H1 (cell line): Measurements from ENCODE around the gene CLTCL1. TPM values are rescaled to one million over a fixed set of nuclear protein-coding genes. Genes with fewer than 3 reads are reported as not detected.
A peak's percentile ranks its signal among the peaks of the same experiment; 100 is the strongest.

Experiments used
- CTCF ChIA-PET: fragments of 300-600 bp; sonication (Branson Sonifier 250); formaldehyde crosslinking; loops from one replicate; lab custom pipeline; 2021; ENCODE audit not compliant: partially characterized antibody; lab: Charles Lee
- POLR2A ChIA-PET: fragments of 300-600 bp; sonication (Branson Sonifier 250); formaldehyde crosslinking; loops from one replicate; lab custom pipeline; 2021; ENCODE audit warnings: inconsistent platforms; ENCODE audit not compliant: partially characterized antibody; lab: Charles Lee
- DNase-seq, 2 experiments: peaks; one replicate each; pipeline versions ENCODE4 v3.0.0 to v3.0.0-alpha.2; 2010 to 2022; ENCODE audit warnings: low spot score in 2 of 2, low read depth in 1 of 2, mixed read lengths in 1 of 2
- FAIRE-seq: peaks from 2 replicates; lab custom pipeline; 2011; peaks lifted over from hg19 to GRCh38; lab: Jason Lieb, UNC
- H2AFZ ChIP-seq: 2 replicates; pipeline ENCODE4 v1.8.1; 2012; ENCODE audit warnings: low read length, inconsistent platforms
- H2AK5ac ChIP-seq: 2 replicates; pipeline ENCODE4 v1.6.1; 2013; ENCODE audit warnings: low read depth, low read length
- H2BK120ac ChIP-seq: replicated peaks from 2 replicates; pipeline ENCODE3; 2013; ENCODE audit warnings: low read depth, low read length, inconsistent platforms
- H2BK12ac ChIP-seq: 2 replicates; pipeline ENCODE4 v1.6.1; 2013; ENCODE audit warnings: low read depth, low read length
- H2BK15ac ChIP-seq: 2 replicates; pipeline ENCODE4 v1.6.1; 2013; ENCODE audit warnings: low read length
- H2BK20ac ChIP-seq: 2 replicates; pipeline ENCODE4 v1.6.1; 2013; ENCODE audit warnings: low read length
- H2BK5ac ChIP-seq: 2 replicates; pipeline ENCODE4 v1.6.1; 2013; ENCODE audit warnings: low read depth, low read length
- H3K14ac ChIP-seq: 2 replicates; pipeline ENCODE4 v1.6.1; 2013; ENCODE audit warnings: inconsistent platforms; ENCODE audit not compliant: insufficient read length
- H3K18ac ChIP-seq: 2 replicates; pipeline ENCODE4 v1.6.1; 2013; ENCODE audit warnings: low read length; ENCODE audit errors: extremely low read depth
- H3K23ac ChIP-seq: 2 replicates; pipeline ENCODE4 v1.6.1; 2013; ENCODE audit warnings: inconsistent platforms; ENCODE audit not compliant: insufficient read length
- H3K23me2 ChIP-seq: 2 replicates; pipeline ENCODE4 v1.6.1; 2013; ENCODE audit warnings: low read depth, low read length
- H3K27ac ChIP-seq: 2 replicates; pipeline ENCODE4 v1.6.1; 2011; ENCODE audit warnings: low read depth, low read length, inconsistent platforms
- H3K27me3 ChIP-seq, 4 experiments: replicated peaks in 1 of 4; 1 replicate in 1 of 4; 2 replicates in 3 of 4; pipeline versions ENCODE4 v1.6.1 to v1.8.1; 2011 to 2013; ENCODE audit warnings: low read length in 3 of 4, mild to moderate bottlenecking in 3 of 4, inconsistent platforms in 2 of 4, mixed read lengths in 2 of 4, moderate library complexity in 1 of 4; ENCODE audit not compliant: control insufficient read depth in 3 of 4, insufficient read depth in 3 of 4; ENCODE audit errors: extremely low read depth in 1 of 4
- H3K36me3 ChIP-seq, 4 experiments: 2 replicates each; pipeline versions ENCODE4 v1.6.1 to v1.8.1; 2011 to 2013; ENCODE audit warnings: mild to moderate bottlenecking in 4 of 4, low read length in 3 of 4, moderate library complexity in 2 of 4, control low read depth in 1 of 4, inconsistent platforms in 1 of 4; ENCODE audit not compliant: insufficient read depth in 4 of 4, control insufficient read depth in 2 of 4
- H3K4ac ChIP-seq: replicated peaks from 2 replicates; pipeline ENCODE3; 2013; ENCODE audit warnings: low read length, low read depth, mixed read lengths, inconsistent platforms; ENCODE audit not compliant: insufficient read length
- H3K4me1 ChIP-seq, 4 experiments: replicated peaks in 1 of 4; 1 replicate in 1 of 4; 2 replicates in 3 of 4; pipeline versions ENCODE4 v1.6.1 to v1.8.1; 2011 to 2013; ENCODE audit warnings: low read length in 3 of 4, inconsistent platforms in 2 of 4, mixed read lengths in 1 of 4; ENCODE audit not compliant: insufficient read depth in 4 of 4, control insufficient read depth in 3 of 4
- H3K4me2 ChIP-seq, 2 experiments: 2 replicates each; pipeline versions ENCODE4 v1.6.1 to v1.8.1; 2011 to 2013; ENCODE audit warnings: low read depth in 2 of 2, low read length in 2 of 2, control low read depth in 1 of 2, inconsistent platforms in 1 of 2, mild to moderate bottlenecking in 1 of 2; ENCODE audit not compliant: insufficient read depth in 1 of 2
- H3K4me3 ChIP-seq, 4 experiments: fragments of 200-600, 300-600 bp in 1 of 4; sonication (generic), shearing (Covaris generic), sonication (Bioruptor Twin) in 1 of 4; 2 replicates each; pipeline versions ENCODE4 v1.5.1 to v1.8.1; 2011 to 2016; ENCODE audit warnings: low read length in 4 of 4, low read depth in 3 of 4, control low read depth in 2 of 4, inconsistent platforms in 2 of 4, mild to moderate bottlenecking in 2 of 4, mixed read lengths in 1 of 4, moderate library complexity in 1 of 4; ENCODE audit not compliant: insufficient read depth in 2 of 4; ENCODE audit errors: extremely low read depth in 1 of 4
- H3K56ac ChIP-seq: replicated peaks from 2 replicates; pipeline ENCODE3; 2013; ENCODE audit warnings: low read depth, mild to moderate bottlenecking, mixed read lengths, low read length, inconsistent platforms; ENCODE audit not compliant: insufficient read length
- H3K79me1 ChIP-seq: 2 replicates; pipeline ENCODE4 v1.6.1; 2013; ENCODE audit warnings: low read depth, low read length, control low read depth
- H3K79me2 ChIP-seq, 2 experiments: 2 replicates each; pipeline versions ENCODE4 v1.6.1 to v1.8.1; 2012 to 2013; ENCODE audit warnings: low read length in 2 of 2, mild to moderate bottlenecking in 2 of 2, inconsistent platforms in 1 of 2; ENCODE audit not compliant: insufficient read depth in 2 of 2, control insufficient read depth in 1 of 2
- H3K9ac ChIP-seq, 4 experiments: replicated peaks in 1 of 4; 1 replicate in 1 of 4; 2 replicates in 3 of 4; pipeline versions ENCODE4 v1.6.1 to v1.8.1; 2011 to 2013; ENCODE audit warnings: low read depth in 3 of 4, low read length in 3 of 4, control low read depth in 2 of 4, mild to moderate bottlenecking in 2 of 4, moderate library complexity in 2 of 4, inconsistent platforms in 1 of 4; ENCODE audit errors: extremely low read depth in 1 of 4
- H3K9me3 ChIP-seq, 2 experiments: 2 replicates each; pipeline versions ENCODE4 v1.6.1 to v1.8.1; 2012 to 2013; ENCODE audit warnings: mild to moderate bottlenecking in 2 of 2, moderate library complexity in 2 of 2, control low read depth in 1 of 2, inconsistent platforms in 1 of 2, low read depth in 1 of 2, low read length in 1 of 2, mixed read lengths in 1 of 2; ENCODE audit not compliant: insufficient read depth in 2 of 2
- H4K20me1 ChIP-seq, 2 experiments: replicated peaks in 1 of 2; 2 replicates each; pipeline versions ENCODE3 to v1.8.1; 2011 to 2013; ENCODE audit warnings: inconsistent platforms in 2 of 2, low read length in 2 of 2, mild to moderate bottlenecking in 1 of 2; ENCODE audit not compliant: insufficient read depth in 2 of 2, control insufficient read depth in 1 of 2
- H4K5ac ChIP-seq: 2 replicates; pipeline ENCODE4 v1.6.1; 2013; ENCODE audit warnings: low read length, low read depth, mixed read lengths, inconsistent platforms; ENCODE audit not compliant: insufficient read length
- H4K8ac ChIP-seq: 2 replicates; pipeline ENCODE4 v1.8.0; 2013; ENCODE audit warnings: mild to moderate bottlenecking, moderate library complexity, low read length, inconsistent platforms; ENCODE audit not compliant: insufficient read depth; ENCODE audit errors: extremely low read depth
- H4K91ac ChIP-seq: replicated peaks from 2 replicates; pipeline ENCODE3; 2013; ENCODE audit warnings: low read length, mixed read lengths, inconsistent platforms; ENCODE audit not compliant: insufficient read length
- RAD21 ChIP-seq, 2 experiments: IDR thresholded peaks in 1 of 2; conservative IDR thresholded peaks in 1 of 2; 2 replicates each; pipeline ENCODE4 v1.6.1; 2011; ENCODE audit warnings: low read depth in 2 of 2, low read length in 2 of 2, improper control_type of control experiment in 1 of 2, inconsistent platforms in 1 of 2, mild to moderate bottlenecking in 1 of 2, moderate library complexity in 1 of 2
- RFX5 ChIP-seq: IDR thresholded peaks from 2 replicates; pipeline ENCODE4 v1.6.1; 2011; ENCODE audit warnings: low read depth, low read length, improper control_type of control experiment, borderline replicate concordance
- WGBS, 2 experiments: shearing (Covaris generic) in 1 of 2; methylation state at CpG; one replicate each; pipeline versions ENCODE4 v1.1.6 to v1.1.7; 2013 to 2015; ENCODE audit warnings: low lambda C conversion rate in 2 of 2, mixed read lengths in 2 of 2, inconsistent platforms in 1 of 2, low coverage in 1 of 2, missing lambda C conversion rate in 1 of 2; ENCODE audit not compliant: insufficient replicate concordance in 2 of 2, insufficient coverage in 1 of 2, insufficient read length in 1 of 2; ENCODE audit errors: extremely low coverage in 1 of 2, missing lambda C conversion rate in 1 of 2; 5-methylcytosine and 5-hydroxymethylcytosine counted together
- polyA plus RNA-seq, 7 experiments: library from polyadenylated mRNA; depleted of rRNA in 3 of 7; stranded (reverse) in 5 of 7; unstranded in 2 of 7; fragments of >200 nt in 5 of 7; fragments of 200-250 nt in 2 of 7; gene quantifications; 1 replicate in 5 of 7; 2 replicates in 1 of 7; 4 replicates in 1 of 7; pipeline versions ENCODE4 v1.2.1 to v1.2.3, GENCODE V29; 2011 to 2013; ENCODE audit warnings: missing spikeins in 2 of 7, mixed read lengths in 2 of 7
- total RNA-seq: library from RNA; stranded (reverse); fragmentation: NEBNext Ultra II Directional; extraction: Animal tissue kit (Norgen Biotek cat#: 25700); gene quantifications from 2 replicates; pipeline ENCODE4 v1.2.1, GENCODE V29; 2021

Gene CLTCL1
- total and polyA plus RNA-seq, 2 of the 8 experiments (the other 6 are each of a cell fraction or from before 2014, with no cell fraction given): 12.4 to 17.0 TPM

DNA sequence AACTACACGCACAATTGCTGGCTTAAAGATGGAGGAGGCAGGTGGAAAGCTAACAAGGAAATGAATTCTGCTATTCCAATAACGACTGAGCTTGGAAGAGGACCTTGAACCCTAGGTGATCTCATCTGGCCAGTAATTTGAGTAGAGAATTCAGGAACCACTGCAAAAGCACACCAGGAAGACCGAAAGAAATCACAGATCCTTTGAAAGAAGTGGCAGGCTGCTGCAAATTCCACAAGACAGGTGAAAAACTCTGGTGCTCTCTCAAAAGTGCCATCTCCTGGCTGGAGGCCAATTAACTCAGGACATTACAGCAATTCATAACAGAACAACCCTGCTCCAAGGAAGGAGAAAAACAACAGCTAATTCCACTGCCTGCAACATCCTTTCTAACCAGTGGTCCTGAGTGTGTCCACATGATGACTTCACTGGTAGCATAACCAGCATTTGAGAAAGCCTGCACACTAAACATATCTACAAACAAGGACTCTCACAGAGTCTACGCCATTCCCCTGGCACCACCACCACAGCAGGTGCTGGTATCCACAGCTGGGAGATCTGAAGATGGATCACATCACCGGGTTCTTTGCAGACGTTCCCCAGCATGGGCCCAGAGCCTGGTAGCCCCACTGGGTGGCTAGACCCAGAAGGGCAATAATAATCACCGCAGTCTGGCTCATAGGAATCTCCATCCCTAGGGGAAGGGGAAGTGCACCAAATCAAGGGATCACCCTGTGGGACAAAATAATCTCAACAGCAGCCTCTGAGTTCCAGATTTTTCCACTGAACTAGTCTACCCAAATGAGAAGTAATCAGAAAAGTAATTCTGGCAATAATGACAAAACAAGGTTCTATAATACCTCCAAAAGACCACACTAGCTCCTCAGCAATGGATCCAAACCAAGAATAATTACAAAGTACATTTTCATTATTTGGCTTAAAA is 44.9 kb upstream of the CLTCL1 start:
- no peaks in the 10 kb centered on the region for H3K23me2 ChIP-seq
- no peak overlapping the region for H3K23ac ChIP-seq
- H3K4ac ChIP-seq: no peak overlapping the region
- H2AFZ ChIP-seq: no peak overlapping the region
- H2BK15ac ChIP-seq: no peak overlapping the region
- no peaks in the 10 kb centered on the region for H3K27me3 ChIP-seq
- H3K79me1 ChIP-seq: no peaks in the 10 kb centered on the region
- H3K18ac ChIP-seq: no peak overlapping the region
- H3K79me2 ChIP-seq: peaks cover 0 to 1% of the 10 kb centered on the region in 2 experiments; a peak in 1 of 4 replicates
- no peak overlapping the region for H2BK120ac ChIP-seq
- H2AK5ac ChIP-seq: no peak overlapping the region
- H3K4me1 ChIP-seq: no peaks in the 10 kb centered on the region
- no peak overlapping the region for H2BK5ac ChIP-seq
- TF ChIP-seq RFX5: no peak
- TF ChIP-seq RAD21 (IDR thresholded peaks at IDR 0.05 in 1 of 2, conservative IDR thresholded peaks at IDR 0.05 in 1 of 2; ENCODE audit: low read depth in 2 of 2, low read length in 2 of 2): peak; percentile 19 to 22; a peak in 1 of 4 replicates
- H3K4me2 ChIP-seq: no peak overlapping the region
- no peak overlapping the region for H4K5ac ChIP-seq
- ChIA-PET POLR2A (interaction anchor here (0.6 to 1.8 kb wide), 3 partner anchors 34 to 1666 kb away, joined by 3 to 7 read pairs (median 4); no protein-coding TSS in a partner anchor), CTCF (interaction anchor here (0.7 to 1.0 kb wide), 3 partner anchors 110 to 157 kb away, joined by 3 to 4 read pairs (median 3); no protein-coding TSS in a partner anchor)
- H3K9me3 ChIP-seq: no peaks in the 10 kb centered on the region
- no peak for DNase-seq
- no peak overlapping the region for H3K4me3 ChIP-seq
- peaks cover 0 to 14% (median 2%) of the 10 kb centered on the region in 4 experiments; a peak in 5 of 8 replicates for H3K36me3 ChIP-seq
- H3K56ac ChIP-seq: no peak overlapping the region
- peaks cover 2% of the 10 kb centered on the region in 2 experiments for H4K20me1 ChIP-seq
- H3K27ac ChIP-seq: no peak overlapping the region
- H4K91ac ChIP-seq: no peak overlapping the region
- no peak overlapping the region for H4K8ac ChIP-seq
- no peak overlapping the region for H3K14ac ChIP-seq
- WGBS, 2 experiments: 88% methylated on average over 7 of the region's 7 CpGs; no CpG with 5 or more reads in 1 of the 2 experiments
- no peak for FAIRE-seq
- no peak overlapping the region for H3K9ac ChIP-seq
- H2BK20ac ChIP-seq: no peak overlapping the region
- H2BK12ac ChIP-seq: no peak overlapping the region
